ENCODE results near the gene F2RL3. TPM values are rescaled to one million over a fixed set of nuclear protein-coding genes. Genes with fewer than 3 reads are reported as not detected.

Gene F2RL3
- total RNA-seq = 1 to 10 TPM; 1.2 to 4.6 TPM
- long read RNA-seq, donor 1, partial matches to known transcripts = 0 of 2 reads
- long read RNA-seq, donor 1, other reads (novel, unspliced or antisense) = 1 of 2 reads
- long read RNA-seq, donor 2, transcript F2RL3-201 (2 exons, 3,473 nt) = major isoform, 26 of 45 reads
- long read RNA-seq, donor 2, partial matches to known transcripts = 0 of 45 reads
- long read RNA-seq, donor 2, other reads (novel, unspliced or antisense) = 18 of 45 reads

GRCh38 chr19:16888629-16889365, at the start of gene F2RL3:
Gene F2RL3 (plus strand): TSS chr19:16888999. CDS start chr19:16889190, 191 bp downstream.
- no peak for DNase-seq (ENCODE audit: low spot score)
- intact Hi-C loops (cut with DNase I) = no loop called here

DNA sequence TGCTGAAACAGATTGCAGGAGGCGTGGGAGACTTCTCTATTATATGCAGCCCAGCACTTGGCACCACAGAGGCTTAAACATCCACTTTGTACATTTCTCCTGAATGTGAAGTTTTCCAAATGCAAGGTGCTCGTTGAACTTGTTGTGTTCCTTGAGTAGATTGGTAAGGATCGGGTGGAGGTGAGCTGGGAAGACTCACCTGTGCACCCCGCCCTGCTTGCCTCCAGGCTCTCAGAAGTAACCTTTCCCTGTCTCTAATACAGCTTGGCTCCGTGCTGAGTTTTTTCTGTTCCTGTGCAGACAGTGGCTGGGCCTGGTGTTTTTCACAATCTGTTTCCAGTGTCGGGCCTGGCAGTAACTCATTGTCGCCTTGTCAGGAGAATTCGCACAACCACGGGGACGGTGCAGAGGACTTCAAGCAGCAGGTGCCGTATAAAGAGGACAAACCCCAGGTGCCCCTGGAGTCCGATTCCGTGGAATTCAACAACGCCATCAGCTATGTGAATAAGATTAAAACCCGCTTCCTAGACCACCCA, 47.3 kb upstream of the F2RL3 start:
- intact Hi-C loops (cut with DNase I) = no loop called here
- DNase-seq (ENCODE audit: low spot score) = no peak

- DNase-seq (ENCODE audit: low spot score) = no peak
- intact Hi-C loops (cut with DNase I) = no loop called here
Observed at GRCh38 chr19:16846901-16847300, 41.9 kb upstream of the F2RL3 start.

GRCh38 chr19:16847430-16847829, 41.4 kb upstream of the F2RL3 start:
- intact Hi-C loops (cut with DNase I) = no loop called here

DNA sequence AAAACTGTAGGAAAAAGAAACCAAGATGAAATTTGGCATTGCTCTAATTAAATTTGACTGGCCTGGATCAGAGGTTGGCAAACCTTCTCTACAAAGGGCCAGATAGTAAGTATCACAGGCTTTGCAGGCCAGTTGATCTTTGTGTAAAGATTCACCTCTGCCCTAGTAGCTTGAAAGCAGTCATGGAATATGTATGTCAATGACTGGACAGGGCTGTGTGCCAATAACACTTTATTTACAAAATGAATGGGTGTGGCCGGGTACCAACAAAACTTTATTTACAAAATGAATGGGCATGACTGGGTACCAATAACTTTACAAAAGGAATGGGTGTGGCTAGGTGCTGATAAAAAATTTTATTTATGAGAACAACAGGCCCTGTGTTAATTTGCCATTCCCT, 39.6 kb upstream of the F2RL3 start:
- intact Hi-C loops (cut with DNase I) = no loop called here
- DNase-seq (ENCODE audit: low spot score) = no peak

More at GRCh38 chr19:16847430-16847829, 41.4 kb upstream of the F2RL3 start:
- no peak for DNase-seq (ENCODE audit: low spot score)

DNA sequence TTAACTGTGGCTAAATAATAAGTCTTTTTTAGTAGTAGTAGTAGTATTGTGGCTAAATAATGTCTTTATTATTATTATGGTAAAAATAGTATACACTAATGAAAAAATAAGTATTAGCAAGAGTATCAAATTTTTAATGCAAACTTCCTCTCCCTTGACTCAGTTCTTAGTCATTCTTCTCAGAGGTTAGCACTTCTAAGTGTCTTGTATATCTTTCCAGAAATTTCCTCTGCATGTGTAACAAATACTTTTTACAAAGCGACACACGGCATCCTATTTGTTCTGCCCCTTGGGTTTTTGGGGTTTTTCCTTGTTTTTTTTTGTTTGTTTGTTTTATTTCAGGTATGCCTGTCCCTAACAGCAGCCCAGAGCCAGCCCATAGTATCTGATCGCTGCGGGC, 38.7 kb upstream of the F2RL3 start:
- DNase-seq (ENCODE audit: low spot score) = no peak
- intact Hi-C loops (cut with DNase I) = no loop called here

- intact Hi-C loops (cut with DNase I) = no loop called here
- no peak for DNase-seq (ENCODE audit: low spot score)
Observed at GRCh38 chr19:16851031-16851712, 37.6 kb upstream of the F2RL3 start.

GRCh38 chr19:16853066-16853465, 35.7 kb upstream of the F2RL3 start:
- intact Hi-C loops (cut with DNase I) = no loop called here
- no peak for DNase-seq (ENCODE audit: low spot score)

DNA sequence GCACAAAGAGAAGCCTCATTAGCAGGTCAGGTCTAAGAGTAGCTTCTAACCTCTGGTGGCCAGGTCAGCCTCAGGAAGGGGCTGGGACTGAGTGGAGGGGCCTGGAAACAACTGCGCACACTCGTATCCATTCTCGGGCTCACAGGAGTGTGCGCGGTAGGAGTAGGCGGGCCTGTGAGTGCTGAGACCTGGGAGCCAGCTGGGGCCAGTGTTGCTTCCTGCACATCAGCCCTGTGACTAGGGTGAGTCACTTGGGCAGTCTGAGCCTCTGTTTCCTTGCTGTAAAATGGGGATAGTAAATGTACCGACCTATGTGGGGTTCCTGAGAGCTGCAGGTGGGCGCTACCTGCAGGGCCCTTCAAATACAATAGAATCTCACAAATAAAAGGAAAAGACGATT, 32.7 kb upstream of the F2RL3 start:
- intact Hi-C loops (cut with DNase I) = no loop called here
- no peak for DNase-seq (ENCODE audit: low spot score)

DNA sequence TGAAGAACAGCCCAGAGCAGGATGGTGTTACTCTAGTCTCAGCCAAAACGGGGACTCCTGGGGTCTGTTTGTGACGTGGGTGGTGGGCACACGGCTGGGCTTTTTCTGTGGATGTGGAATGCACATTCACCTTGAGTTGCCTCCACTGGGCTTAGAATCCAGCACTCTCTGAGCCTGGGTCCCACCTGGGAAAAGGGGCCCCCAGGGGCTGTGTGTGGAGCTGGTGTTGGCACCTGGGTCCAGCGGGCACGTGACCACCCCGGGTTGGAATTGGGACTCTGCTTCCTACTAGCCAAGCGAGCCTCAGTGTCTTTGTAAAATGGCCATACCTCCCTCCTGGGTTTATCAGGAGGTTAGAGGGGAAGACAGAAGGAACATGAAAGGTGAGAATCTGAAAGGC, 29.2 kb upstream of the F2RL3 start:
- no peak for DNase-seq (ENCODE audit: low spot score)
- intact Hi-C loops (cut with DNase I) = no loop called here

- DNase-seq (ENCODE audit: low spot score) = no peak
- intact Hi-C loops (cut with DNase I) = no loop called here
Observed at GRCh38 chr19:16860118-16860517, 28.7 kb upstream of the F2RL3 start.

DNA sequence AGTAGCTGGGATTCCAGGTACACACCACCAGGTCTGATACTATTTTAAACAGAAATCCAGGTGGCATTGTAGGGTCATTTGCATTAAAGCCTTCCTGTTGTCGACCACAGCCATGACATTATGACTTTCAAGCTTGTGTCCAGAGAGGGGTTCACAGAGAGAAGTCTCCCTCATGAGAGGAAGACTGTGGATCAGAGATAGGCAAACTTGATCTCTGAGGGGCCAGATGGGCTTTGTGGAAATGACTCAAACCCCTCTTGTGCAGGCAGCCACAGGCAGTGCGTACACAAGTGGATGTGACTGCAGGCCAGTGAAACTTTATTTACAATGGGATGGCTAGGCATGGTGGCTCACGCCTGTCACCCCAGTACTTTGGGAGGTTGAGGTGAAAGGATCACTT, 27.8 kb upstream of the F2RL3 start:
- DNase-seq (ENCODE audit: low spot score) = no peak
- intact Hi-C loops (cut with DNase I) = no loop called here

GRCh38 chr19:16861834-16862233, 27.0 kb upstream of the F2RL3 start:
- intact Hi-C loops (cut with DNase I) = no loop called here

DNA sequence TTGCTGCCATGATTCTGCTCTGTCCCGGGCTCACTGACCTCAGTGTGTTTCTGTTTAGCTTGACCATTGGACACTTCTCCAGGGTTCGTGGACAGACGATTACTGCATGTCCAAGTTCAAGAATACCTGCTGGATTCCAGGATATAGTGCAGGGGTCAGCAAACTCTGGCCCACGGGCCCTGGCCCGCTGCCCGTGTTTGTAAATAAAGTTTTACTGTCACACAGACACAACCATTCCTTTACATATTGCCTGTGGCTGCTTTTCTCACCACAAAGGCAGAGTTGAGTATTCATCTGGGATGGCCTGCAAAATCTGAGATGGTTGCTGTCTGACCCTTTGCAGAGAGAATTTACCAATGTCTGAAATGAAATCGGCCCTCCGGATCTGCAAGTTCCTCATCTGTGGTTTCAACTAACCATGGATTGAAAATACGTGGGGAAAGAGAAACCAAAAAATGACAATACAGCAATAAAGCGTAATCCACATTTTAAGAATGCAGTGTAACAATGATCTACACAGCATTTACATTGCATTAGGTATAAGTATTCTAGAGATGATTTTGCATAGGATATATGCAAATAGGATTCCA, 25.9 kb upstream of the F2RL3 start:
- DNase-seq (ENCODE audit: low spot score) = no peak
- intact Hi-C loops (cut with DNase I) = no loop called here

More at GRCh38 chr19:16861834-16862233, 27.0 kb upstream of the F2RL3 start:
- DNase-seq (ENCODE audit: low spot score) = no peak

DNA sequence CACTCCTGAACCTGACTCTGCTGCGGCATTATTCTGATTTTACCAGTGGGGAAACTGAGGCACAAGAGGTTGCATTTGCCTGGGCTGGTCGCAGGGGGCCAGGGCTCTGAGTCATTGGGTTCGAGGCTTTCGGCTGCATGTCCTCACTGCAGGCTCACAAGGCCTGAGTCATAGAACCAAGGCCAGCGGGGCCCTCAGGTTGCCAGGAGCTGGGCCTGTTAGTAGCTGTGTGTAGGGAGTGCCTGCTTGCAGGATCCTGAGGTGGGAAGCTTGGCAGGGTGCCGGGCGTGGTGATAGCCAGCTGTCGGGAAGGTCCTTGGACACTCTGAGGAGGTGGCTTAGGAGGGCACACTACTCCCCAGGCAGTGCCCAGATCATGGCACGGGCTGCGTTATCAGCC, 21.6 kb upstream of the F2RL3 start:
- intact Hi-C loops (cut with DNase I) = no loop called here
- no peak for DNase-seq (ENCODE audit: low spot score)

DNA sequence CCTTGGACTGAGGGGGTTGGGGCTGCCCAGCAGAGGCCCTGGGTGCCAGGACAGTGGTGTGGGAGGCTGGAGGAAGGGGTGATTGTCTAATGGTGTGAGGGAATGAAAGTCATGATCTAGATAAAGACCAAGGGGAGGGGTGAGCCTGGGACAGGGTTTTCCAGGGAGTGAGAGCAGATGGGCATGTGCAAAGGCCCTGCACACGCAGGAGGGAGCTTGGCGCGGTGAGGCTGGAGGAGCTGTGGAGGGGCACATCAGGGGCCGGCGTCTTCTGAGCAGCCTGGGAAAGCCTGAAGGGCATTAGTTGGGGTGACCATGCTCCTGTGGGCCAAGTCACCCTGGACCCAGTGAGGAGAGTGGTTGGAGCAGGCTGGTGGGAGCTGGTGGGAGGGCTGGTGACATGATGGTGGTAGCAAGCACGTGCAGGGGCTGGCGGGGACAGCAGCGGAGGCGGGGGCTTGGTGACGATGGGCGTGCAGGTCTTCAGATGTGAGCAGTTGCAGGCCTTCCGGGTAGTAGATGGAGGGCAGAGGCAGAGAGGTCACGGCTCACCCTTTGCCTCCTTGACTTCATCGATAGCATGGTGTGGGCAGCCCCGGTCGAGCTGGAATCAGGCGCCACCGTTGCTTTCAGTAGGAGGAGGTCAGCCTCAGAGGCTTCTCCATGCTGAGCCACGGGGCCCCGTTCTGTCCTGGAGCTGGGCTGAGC, 20.2 kb upstream of the F2RL3 start:
- intact Hi-C loops (cut with DNase I) = no loop called here
- DNase-seq (ENCODE audit: low spot score) = no peak

DNA sequence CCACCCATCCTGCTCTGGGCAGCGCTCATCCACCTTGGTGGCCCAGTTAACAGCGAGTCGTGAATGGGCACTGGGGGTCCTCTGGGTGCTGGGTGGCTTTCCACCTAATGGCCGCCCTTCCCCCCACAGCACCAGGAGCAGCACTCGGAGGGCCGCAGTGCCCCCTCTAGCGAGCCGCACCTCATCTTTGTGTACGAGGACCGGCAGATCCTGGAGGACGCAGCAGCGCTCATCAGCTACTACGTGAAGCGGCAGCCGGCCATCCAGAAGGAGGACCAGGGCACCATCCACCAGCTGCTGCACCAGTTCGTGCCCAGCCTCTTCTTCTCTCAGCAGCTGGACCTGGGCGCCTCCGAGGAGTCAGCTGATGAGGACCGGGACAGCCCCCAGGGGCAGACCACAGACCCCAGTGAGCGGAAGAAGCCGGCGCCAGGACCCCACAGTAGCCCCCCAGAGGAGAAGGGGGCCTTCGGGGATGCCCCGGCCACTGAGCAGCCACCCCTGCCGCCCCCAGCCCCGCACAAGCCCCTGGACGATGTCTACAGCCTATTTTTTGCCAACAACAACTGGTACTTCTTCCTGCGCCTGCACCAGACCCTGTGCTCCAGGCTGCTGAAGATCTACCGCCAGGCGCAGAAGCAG, 19.3 kb upstream of the F2RL3 start:
- DNase-seq (ENCODE audit: low spot score) = no peak
- intact Hi-C loops (cut with DNase I) = no loop called here

DNA sequence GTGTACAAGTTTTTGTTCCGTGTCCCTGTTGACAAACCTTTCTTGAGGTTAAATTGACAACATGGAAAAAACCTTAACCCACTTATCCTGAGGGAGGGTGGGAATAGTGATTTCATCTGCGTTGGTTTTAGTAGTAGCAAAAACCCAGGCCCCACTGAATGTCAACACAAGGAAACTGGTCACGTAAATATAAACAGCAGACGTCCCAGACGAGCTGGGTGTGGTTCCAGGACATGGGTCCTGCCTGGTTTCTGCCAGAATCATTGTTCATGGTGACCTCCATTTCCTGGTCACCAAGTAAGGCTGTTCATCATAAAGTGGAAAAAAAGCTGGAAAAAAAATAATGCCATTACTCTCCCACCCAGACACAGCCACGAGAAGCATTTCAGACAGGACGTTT, 16.9 kb upstream of the F2RL3 start:
- intact Hi-C loops (cut with DNase I) = no loop called here
- DNase-seq (ENCODE audit: low spot score) = no peak

DNA sequence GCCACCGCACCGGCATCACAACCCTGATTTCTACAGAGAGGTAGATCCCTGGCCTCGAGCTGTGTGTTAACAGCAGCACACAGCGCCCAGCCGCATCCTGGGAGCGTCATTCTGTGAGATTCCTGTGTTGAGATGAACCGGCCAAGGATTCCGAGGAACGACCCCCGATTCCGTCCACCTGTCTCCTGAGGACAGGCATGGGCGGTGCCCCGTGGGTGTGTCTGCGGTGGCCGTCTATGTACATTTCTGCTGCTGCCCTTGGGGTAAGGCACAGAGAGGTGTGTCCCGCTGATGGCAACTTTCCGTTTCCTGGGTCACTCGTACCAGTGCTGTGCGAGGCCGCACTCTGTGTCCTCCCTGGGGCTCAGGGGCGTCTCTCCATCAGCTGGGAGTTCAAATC, 16.1 kb upstream of the F2RL3 start:
- DNase-seq (ENCODE audit: low spot score) = peak; percentile 71
- intact Hi-C loops (cut with DNase I) = no loop called here
